ENCODE measurements around the gene ZNF428. TPM values are rescaled to one million over a fixed set of nuclear protein-coding genes. Genes with fewer than 3 reads are reported as not detected.
A peak's percentile ranks its signal among the peaks of the same experiment; 100 is the strongest.

Gene ZNF428
- polyA plus RNA-seq, 3 donors = 3.8 to 5.6 (median 3.9) TPM

- Mint-ChIP-seq H3K4me1 (peaks cover 22% of the 10 kb centered on the region), H3K36me3 (peaks cover 30 to 38% of the 10 kb centered on the region in 2 donors), H3K4me3 (no peak overlapping the region), H3K27me3 (ENCODE audit: low read depth in 3 of 3) (no peaks in the 10 kb centered on the region), H3K9me3 (no peaks in the 10 kb centered on the region), H3K27ac (no peak overlapping the region)
- no peak overlapping the region for H2AFZ ChIP-seq (ENCODE audit: insufficient read depth, low read depth, low read length, poor library complexity, severe bottlenecking)
- H3K36me3 ChIP-seq (replicated peaks in 1 of 2; ENCODE audit: control insufficient read depth in 1 of 2, insufficient read depth in 2 of 2, low read length in 2 of 2) = peaks cover 27 to 50% of the 10 kb centered on the region in 2 donors
- no peaks in the 10 kb centered on the region for H3K9me3 ChIP-seq (replicated peaks in 1 of 2; ENCODE audit: control insufficient read depth in 1 of 2, insufficient read depth in 1 of 2, low read length in 2 of 2)
- no peak overlapping the region for H3K4me3 ChIP-seq (replicated peaks in 1 of 3; ENCODE audit: low read depth in 2 of 3, low read length in 3 of 3)
- no peaks in the 10 kb centered on the region for H3K27me3 ChIP-seq (ENCODE audit: control insufficient read depth in 2 of 2, insufficient read depth in 2 of 2, low read length in 2 of 2)
- no peaks in the 10 kb centered on the region for H4K20me1 ChIP-seq (ENCODE audit: insufficient read depth, low read length)
- no peak for DNase-seq
- peaks cover 28% of the 10 kb centered on the region for H3K79me2 ChIP-seq (ENCODE audit: insufficient read depth, low read length)
- no CpG with 5 or more reads among the region's 4 CpGs for WGBS (ENCODE audit: insufficient coverage)
- no peak for TF ChIP-seq CTCF (IDR thresholded peaks at IDR 0.05)
- no peak overlapping the region for H3K27ac ChIP-seq (ENCODE audit: low read depth in 1 of 2, low read length in 2 of 2)
- no peak overlapping the region for H3K9ac ChIP-seq (ENCODE audit: insufficient read depth, low read length, poor library complexity, severe bottlenecking)
- intact Hi-C loops (cut with micrococcal nuclease) = loop anchor here in 1 of 2 donors (10.0 kb wide), 1 partner anchor 65 kb away; the partner anchor contains the start of gene ZNF575
- no peak overlapping the region for H3K4me2 ChIP-seq (replicated peaks; ENCODE audit: extremely low read depth, low read length, poor library complexity, severe bottlenecking)
- peaks cover 23 to 24% of the 10 kb centered on the region in 2 donors for H3K4me1 ChIP-seq (ENCODE audit: control insufficient read depth in 1 of 2, insufficient read depth in 2 of 2, low read length in 2 of 2)
Measured at GRCh38 chr19:43599635-43600295, 19.7 kb downstream of the ZNF428 start.

- WGBS (ENCODE audit: insufficient coverage) = over 99% methylated on average over 14 of the region's 19 CpGs
- H3K27ac Mint-ChIP-seq = peak overlapping the region in 2 of 7 donors; percentile 36 to 41
- Histone ChIP-seq H4K20me1 (ENCODE audit: insufficient read depth, low read length) (peaks cover 6% of the 10 kb centered on the region), H2AFZ (ENCODE audit: insufficient read depth, low read depth, low read length, poor library complexity, severe bottlenecking) (no peak overlapping the region), H3K4me3 (replicated peaks in 1 of 3; ENCODE audit: low read depth in 2 of 3, low read length in 3 of 3) (no peak overlapping the region), H3K27me3 (ENCODE audit: control insufficient read depth in 2 of 2, insufficient read depth in 2 of 2, low read length in 2 of 2) (no peaks in the 10 kb centered on the region), H3K79me2 (ENCODE audit: insufficient read depth, low read length) (peaks cover 35% of the 10 kb centered on the region), H3K9me3 (replicated peaks in 1 of 2; ENCODE audit: control insufficient read depth in 1 of 2, insufficient read depth in 1 of 2, low read length in 2 of 2) (no peaks in the 10 kb centered on the region), H3K4me2 (replicated peaks; ENCODE audit: extremely low read depth, low read length, poor library complexity, severe bottlenecking) (no peak overlapping the region), H3K9ac (ENCODE audit: insufficient read depth, low read length, poor library complexity, severe bottlenecking) (no peak overlapping the region), H3K27ac (ENCODE audit: low read depth in 1 of 2, low read length in 2 of 2) (peak overlapping the region in 1 of 2 donors; percentile 99), H3K36me3 (replicated peaks in 1 of 2; ENCODE audit: control insufficient read depth in 1 of 2, insufficient read depth in 2 of 2, low read length in 2 of 2) (peaks cover 27 to 55% of the 10 kb centered on the region in 2 donors), H3K4me1 (ENCODE audit: control insufficient read depth in 1 of 2, insufficient read depth in 2 of 2, low read length in 2 of 2) (peaks cover 31 to 34% of the 10 kb centered on the region in 2 donors)
- H3K36me3 Mint-ChIP-seq = peaks cover 34 to 43% of the 10 kb centered on the region in 2 donors
- DNase-seq = no peak
- no peak for TF ChIP-seq CTCF (IDR thresholded peaks at IDR 0.05)
- intact Hi-C loops (cut with micrococcal nuclease) = loop anchor here in 1 of 2 donors (10.0 kb wide), 1 partner anchor 64 kb away; the partner anchor contains the start of gene ZNF575
- H3K4me3 Mint-ChIP-seq = no peak overlapping the region
- H3K9me3 Mint-ChIP-seq = no peaks in the 10 kb centered on the region
- H3K27me3 Mint-ChIP-seq (ENCODE audit: low read depth in 3 of 3) = no peaks in the 10 kb centered on the region
- H3K4me1 Mint-ChIP-seq = peaks cover 27% of the 10 kb centered on the region
Measured at GRCh38 chr19:43598445-43599240, 20.8 kb downstream of the ZNF428 start.
